ENCODE results near the gene COL9A1.

COL9A1 gene

GRCh38 chr6:70285201-70285600, 17.7 kb downstream of the COL9A1 start:
- no peak for TF ChIP-seq PATZ1 (CRISPR knock-in tag; IDR thresholded peaks at IDR 0.05; ENCODE audit: borderline replicate concordance)
- no peak for TF ChIP-seq SNAI2 (CRISPR knock-in tag; IDR thresholded peaks at IDR 0.05)
- no peak for ATAC-seq

DNA sequence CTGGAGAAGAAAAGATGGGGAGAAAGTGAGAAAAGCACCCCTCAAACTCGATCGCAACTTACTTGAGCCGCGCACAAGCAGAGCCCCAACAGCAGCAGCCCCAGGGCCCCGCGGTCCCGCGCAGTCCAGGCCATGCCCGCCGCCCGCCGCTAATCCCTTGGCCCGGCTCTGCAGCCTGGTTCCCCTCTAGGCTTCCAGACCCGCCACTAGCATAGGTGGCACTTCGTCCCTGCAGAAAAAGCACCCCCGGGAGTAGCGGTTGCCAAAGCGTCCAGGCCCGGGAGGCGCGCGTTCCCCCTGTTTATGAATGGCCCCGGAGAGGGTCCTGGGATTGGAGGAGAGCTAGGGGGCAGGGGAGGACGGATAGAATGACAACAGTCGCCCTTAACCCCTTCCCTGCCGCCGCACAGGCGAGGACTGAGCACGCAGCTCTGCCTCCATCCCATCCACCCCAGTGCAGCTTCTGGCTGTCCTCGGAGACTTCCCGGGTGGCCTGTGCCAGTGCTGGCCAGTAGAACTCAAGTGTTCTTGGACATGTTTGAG, 19.9 kb downstream of the COL9A1 start:
- no peak for ATAC-seq
- no peak for TF ChIP-seq ZNF70 (CRISPR knock-in tag; IDR thresholded peaks at IDR 0.05)
- TF ChIP-seq, protein P1, sequence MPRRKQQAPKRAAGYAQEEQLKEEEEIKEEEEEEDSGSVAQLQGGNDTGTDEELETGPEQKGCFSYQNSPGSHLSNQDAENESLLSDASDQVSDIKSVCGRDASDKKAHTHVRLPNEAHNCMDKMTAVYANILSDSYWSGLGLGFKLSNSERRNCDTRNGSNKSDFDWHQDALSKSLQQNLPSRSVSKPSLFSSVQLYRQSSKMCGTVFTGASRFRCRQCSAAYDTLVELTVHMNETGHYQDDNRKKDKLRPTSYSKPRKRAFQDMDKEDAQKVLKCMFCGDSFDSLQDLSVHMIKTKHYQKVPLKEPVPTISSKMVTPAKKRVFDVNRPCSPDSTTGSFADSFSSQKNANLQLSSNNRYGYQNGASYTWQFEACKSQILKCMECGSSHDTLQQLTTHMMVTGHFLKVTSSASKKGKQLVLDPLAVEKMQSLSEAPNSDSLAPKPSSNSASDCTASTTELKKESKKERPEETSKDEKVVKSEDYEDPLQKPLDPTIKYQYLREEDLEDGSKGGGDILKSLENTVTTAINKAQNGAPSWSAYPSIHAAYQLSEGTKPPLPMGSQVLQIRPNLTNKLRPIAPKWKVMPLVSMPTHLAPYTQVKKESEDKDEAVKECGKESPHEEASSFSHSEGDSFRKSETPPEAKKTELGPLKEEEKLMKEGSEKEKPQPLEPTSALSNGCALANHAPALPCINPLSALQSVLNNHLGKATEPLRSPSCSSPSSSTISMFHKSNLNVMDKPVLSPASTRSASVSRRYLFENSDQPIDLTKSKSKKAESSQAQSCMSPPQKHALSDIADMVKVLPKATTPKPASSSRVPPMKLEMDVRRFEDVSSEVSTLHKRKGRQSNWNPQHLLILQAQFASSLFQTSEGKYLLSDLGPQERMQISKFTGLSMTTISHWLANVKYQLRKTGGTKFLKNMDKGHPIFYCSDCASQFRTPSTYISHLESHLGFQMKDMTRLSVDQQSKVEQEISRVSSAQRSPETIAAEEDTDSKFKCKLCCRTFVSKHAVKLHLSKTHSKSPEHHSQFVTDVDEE (CRISPR knock-in tag; IDR thresholded peaks at IDR 0.05), result no peak
- no peak for TF ChIP-seq ZNF8 (CRISPR knock-in tag; IDR thresholded peaks at IDR 0.05)
- no peak for TF ChIP-seq RARB (CRISPR knock-in tag; IDR thresholded peaks at IDR 0.05)
- TF ChIP-seq GLIS3 (CRISPR knock-in tag; IDR thresholded peaks at IDR 0.05), result no peak
- TF ChIP-seq BACH2 (CRISPR knock-in tag; IDR thresholded peaks at IDR 0.05; ENCODE audit: borderline replicate concordance), result no peak
- no peak for TF ChIP-seq ZNF565 (CRISPR knock-in tag; conservative IDR thresholded peaks at IDR 0.05; ENCODE audit: low read depth)
- no peak for TF ChIP-seq PATZ1 (CRISPR knock-in tag; IDR thresholded peaks at IDR 0.05; ENCODE audit: borderline replicate concordance)
- no peak for TF ChIP-seq TOX (CRISPR knock-in tag; IDR thresholded peaks at IDR 0.05; ENCODE audit: borderline replicate concordance)

GRCh38 chr6:70282312-70282918, 20.5 kb downstream of the COL9A1 start:
- ATAC-seq, result no peak
- TF ChIP-seq PPARA (CRISPR knock-in tag; IDR thresholded peaks at IDR 0.05; ENCODE audit: borderline replicate concordance), result no peak
- no peak for TF ChIP-seq TCF4 (CRISPR knock-in tag; IDR thresholded peaks at IDR 0.05; ENCODE audit: borderline replicate concordance)
- TF ChIP-seq ZFP30 (CRISPR knock-in tag; IDR thresholded peaks at IDR 0.05), result no peak
- TF ChIP-seq GLIS3 (CRISPR knock-in tag; IDR thresholded peaks at IDR 0.05), result no peak
- no peak for TF ChIP-seq ESRRG (CRISPR knock-in tag; IDR thresholded peaks at IDR 0.05)
- no peak for TF ChIP-seq ZNF70 (CRISPR knock-in tag; IDR thresholded peaks at IDR 0.05)
- TF ChIP-seq OSR1 (CRISPR knock-in tag; IDR thresholded peaks at IDR 0.05), result no peak
- TF ChIP-seq BACH2 (CRISPR knock-in tag; IDR thresholded peaks at IDR 0.05; ENCODE audit: borderline replicate concordance), result no peak
- TF ChIP-seq SNAI2 (CRISPR knock-in tag; IDR thresholded peaks at IDR 0.05), result no peak
- TF ChIP-seq, protein P2, sequence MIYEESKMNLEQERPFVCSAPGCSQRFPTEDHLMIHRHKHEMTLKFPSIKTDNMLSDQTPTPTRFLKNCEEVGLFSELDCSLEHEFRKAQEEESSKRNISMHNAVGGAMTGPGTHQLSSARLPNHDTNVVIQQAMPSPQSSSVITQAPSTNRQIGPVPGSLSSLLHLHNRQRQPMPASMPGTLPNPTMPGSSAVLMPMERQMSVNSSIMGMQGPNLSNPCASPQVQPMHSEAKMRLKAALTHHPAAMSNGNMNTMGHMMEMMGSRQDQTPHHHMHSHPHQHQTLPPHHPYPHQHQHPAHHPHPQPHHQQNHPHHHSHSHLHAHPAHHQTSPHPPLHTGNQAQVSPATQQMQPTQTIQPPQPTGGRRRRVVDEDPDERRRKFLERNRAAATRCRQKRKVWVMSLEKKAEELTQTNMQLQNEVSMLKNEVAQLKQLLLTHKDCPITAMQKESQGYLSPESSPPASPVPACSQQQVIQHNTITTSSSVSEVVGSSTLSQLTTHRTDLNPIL (CRISPR knock-in tag; IDR thresholded peaks at IDR 0.05; ENCODE audit: low read depth), result no peak
- TF ChIP-seq, protein P1 (CRISPR knock-in tag; IDR thresholded peaks at IDR 0.05), result no peak
